Activated B cell treated with CpG ODN at 0.5 μM for 24 hours (primary cell): ENCODE measurements around the gene RBFOX2. TPM values are rescaled to one million over a fixed set of nuclear protein-coding genes. Genes with fewer than 3 reads are reported as not detected.
"Not testable (repeated sequence)": the region's sequence is repeated elsewhere in the genome, so short reads cannot be mapped to it uniquely, and the experiment has no call there.

Source experiments
- ATAC-seq: fragments of 200-7000 bp; cut with Tn5 transposase; one replicate; pipeline ENCODE4 v1.10.0; 2021; ENCODE audit warnings: low read depth, mild to moderate bottlenecking, moderate library complexity
- CTCF ChIA-PET: fragments of 350-600 bp; sonication (Branson Sonifier 250); formaldehyde crosslinking; loops from one replicate; lab custom pipeline; 2021; ENCODE audit warnings: antibody characterized with exemption; lab: Charles Lee
- POLR2A ChIA-PET: fragments of 350-600 bp; sonication (Branson Sonifier 250); formaldehyde crosslinking; loops from one replicate; lab custom pipeline; 2021; ENCODE audit warnings: antibody characterized with exemption; lab: Charles Lee
- DNase-seq: peaks from one replicate; pipeline ENCODE4 v3.0.0; 2022
- H3K27ac Mint-ChIP-seq: one replicate; pipeline ENCODE4 v1.8.0; 2020; ENCODE audit warnings: mixed read lengths
- H3K27me3 Mint-ChIP-seq: one replicate; pipeline ENCODE4 v1.8.0; 2021; ENCODE audit warnings: mixed read lengths
- H3K36me3 Mint-ChIP-seq: one replicate; pipeline ENCODE4 v1.8.0; 2021; ENCODE audit warnings: low read depth, mixed read lengths
- H3K4me1 Mint-ChIP-seq: one replicate; pipeline ENCODE4 v1.8.0; 2021; ENCODE audit warnings: mixed read lengths
- H3K4me3 Mint-ChIP-seq: one replicate; pipeline ENCODE4 v1.8.0; 2020; ENCODE audit warnings: mild to moderate bottlenecking, mixed read lengths
- H3K9me3 Mint-ChIP-seq: one replicate; pipeline ENCODE4 v1.8.0; 2020; ENCODE audit warnings: mixed read lengths
- intact Hi-C: fragments of 100-400 bp; cut with micrococcal nuclease; formaldehyde crosslinking; loops from one replicate; pipeline ENCODE4 v1.15.1; 2024
- total RNA-seq: library from RNA; stranded (reverse); gene quantifications from 2 replicates; pipeline ENCODE4 v1.2.3, GENCODE V29; 2022
- TF ChIP-seq, protein P1 (sequence below): fragments of 200-600 bp; IDR thresholded peaks from one replicate; pipeline ENCODE4 v1.8.0; 2022; ENCODE audit warnings: antibody characterized with exemption, mild to moderate bottlenecking

RBFOX2 gene
- total RNA-seq, 1 donor from 2014 or later, result not detected

DNA sequence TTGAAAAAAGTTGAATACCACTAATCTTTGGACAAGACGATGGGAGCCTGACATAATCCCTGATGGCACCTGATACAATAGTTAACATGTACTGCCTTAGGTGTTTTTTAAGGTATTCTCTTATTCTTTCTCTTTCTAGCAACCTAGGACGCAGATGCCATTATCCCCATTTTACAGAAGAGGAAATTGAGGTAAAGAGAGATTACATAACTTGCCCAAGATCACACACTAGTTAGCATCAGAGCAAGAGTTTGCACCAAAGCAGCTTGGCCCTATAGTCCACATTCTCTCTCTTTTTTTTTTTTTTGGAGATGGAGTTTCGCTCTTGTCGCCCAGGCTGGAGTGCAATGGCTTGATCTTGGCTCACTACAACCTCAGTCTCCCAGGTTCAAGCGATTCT lies 35.7 kb upstream of the RBFOX2 start:
- H3K27ac Mint-ChIP-seq, result no peak overlapping the region
- H3K4me1 Mint-ChIP-seq, result peaks cover 11% of the 10 kb centered on the region
- ChIA-PET POLR2A (no interaction called here), CTCF (no interaction called here)
- H3K9me3 Mint-ChIP-seq, result no peaks in the 10 kb centered on the region
- H3K36me3 Mint-ChIP-seq, result no peaks in the 10 kb centered on the region
- intact Hi-C loops, result no loop called here
- no peak for ATAC-seq
- H3K4me3 Mint-ChIP-seq, result no peak overlapping the region
- H3K27me3 Mint-ChIP-seq, result peaks cover 27% of the 10 kb centered on the region
- TF ChIP-seq, protein P1, sequence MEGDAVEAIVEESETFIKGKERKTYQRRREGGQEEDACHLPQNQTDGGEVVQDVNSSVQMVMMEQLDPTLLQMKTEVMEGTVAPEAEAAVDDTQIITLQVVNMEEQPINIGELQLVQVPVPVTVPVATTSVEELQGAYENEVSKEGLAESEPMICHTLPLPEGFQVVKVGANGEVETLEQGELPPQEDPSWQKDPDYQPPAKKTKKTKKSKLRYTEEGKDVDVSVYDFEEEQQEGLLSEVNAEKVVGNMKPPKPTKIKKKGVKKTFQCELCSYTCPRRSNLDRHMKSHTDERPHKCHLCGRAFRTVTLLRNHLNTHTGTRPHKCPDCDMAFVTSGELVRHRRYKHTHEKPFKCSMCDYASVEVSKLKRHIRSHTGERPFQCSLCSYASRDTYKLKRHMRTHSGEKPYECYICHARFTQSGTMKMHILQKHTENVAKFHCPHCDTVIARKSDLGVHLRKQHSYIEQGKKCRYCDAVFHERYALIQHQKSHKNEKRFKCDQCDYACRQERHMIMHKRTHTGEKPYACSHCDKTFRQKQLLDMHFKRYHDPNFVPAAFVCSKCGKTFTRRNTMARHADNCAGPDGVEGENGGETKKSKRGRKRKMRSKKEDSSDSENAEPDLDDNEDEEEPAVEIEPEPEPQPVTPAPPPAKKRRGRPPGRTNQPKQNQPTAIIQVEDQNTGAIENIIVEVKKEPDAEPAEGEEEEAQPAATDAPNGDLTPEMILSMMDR, result no peak
- no peak for DNase-seq

DNA sequence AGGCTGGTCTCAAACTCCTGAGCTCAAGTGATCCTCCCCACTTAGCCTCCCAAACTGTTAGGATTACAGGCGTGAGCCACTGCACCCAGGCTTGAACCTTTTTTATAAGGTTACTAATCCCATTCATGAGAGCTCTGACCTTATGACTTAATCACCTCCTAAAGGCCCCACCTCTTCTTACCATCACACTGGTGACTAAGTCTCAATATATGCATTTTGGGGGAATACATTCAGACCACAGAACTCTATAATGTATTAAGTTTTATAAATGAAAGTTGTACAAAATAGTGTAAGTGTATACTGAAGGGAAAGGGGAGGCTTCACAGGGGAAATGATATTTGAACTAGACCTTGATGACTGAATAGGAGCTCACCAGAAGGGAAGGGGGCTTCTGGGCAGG lies 28.4 kb upstream of the RBFOX2 start:
- TF ChIP-seq, protein P1, result no peak
- no peak for DNase-seq
- no peaks in the 10 kb centered on the region for H3K36me3 Mint-ChIP-seq
- ATAC-seq, result no peak
- H3K27ac Mint-ChIP-seq, result no peak overlapping the region
- H3K4me3 Mint-ChIP-seq, result no peak overlapping the region
- ChIA-PET POLR2A (no interaction called here), CTCF (interaction anchor here (0.9 kb wide), 1 partner anchor 9 kb away, joined by 3 read pairs; no protein-coding TSS in a partner anchor)
- intact Hi-C loops, result no loop called here
- peaks cover 2% of the 10 kb centered on the region for H3K9me3 Mint-ChIP-seq
- H3K27me3 Mint-ChIP-seq, result peaks cover 16% of the 10 kb centered on the region
- H3K4me1 Mint-ChIP-seq, result no peaks in the 10 kb centered on the region

DNA sequence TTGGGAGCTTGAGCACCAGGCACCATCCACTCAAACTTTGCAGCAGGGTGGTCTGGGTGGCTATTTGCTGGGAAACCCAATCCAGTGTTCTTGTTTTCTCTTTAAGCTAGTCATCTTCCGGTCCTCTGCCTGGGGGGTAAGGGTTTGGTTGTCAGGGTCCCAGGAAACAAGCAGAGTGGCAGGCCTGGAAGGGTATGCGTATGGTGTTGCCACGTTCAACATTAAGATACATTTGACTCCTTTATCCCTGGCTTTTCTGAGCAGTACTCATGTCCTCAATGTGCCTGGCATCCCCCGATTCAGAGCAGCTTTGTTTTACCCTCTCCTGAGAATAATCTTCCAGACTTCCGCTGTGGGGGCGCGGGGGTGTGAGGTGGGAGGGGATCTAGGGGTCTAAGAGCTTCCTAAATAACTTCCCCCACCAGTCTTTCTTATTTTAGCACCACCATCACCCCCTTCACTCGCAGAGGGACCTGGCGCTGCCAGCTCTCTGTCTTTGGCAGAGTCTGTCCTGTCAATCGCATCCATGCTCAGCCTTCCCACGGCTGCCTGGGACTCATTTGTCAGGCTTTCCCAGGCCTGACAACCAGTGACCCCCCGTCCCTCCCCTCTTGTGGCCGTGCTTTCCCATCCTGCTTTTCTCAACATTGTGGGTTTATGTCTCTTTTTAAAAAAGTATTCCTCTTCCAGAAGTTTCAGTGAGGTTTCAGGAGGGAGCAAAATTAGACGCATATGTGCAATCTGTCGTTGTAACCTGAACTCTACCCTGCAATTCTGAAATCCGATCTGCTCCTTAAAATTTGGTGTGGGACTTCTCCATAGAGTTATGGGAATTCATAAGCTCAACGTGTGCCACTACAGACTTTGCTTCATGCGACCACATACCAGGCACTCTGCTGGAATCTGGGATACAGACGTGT lies 27.0 kb upstream of the RBFOX2 start:
- TF ChIP-seq, protein P1, result no peak
- no peak for DNase-seq
- intact Hi-C loops, result no loop called here
- Mint-ChIP-seq H3K4me1 (no peaks in the 10 kb centered on the region), H3K4me3 (no peak overlapping the region), H3K36me3 (no peaks in the 10 kb centered on the region), H3K27ac (no peak overlapping the region), H3K9me3 (peaks cover 2% of the 10 kb centered on the region), H3K27me3 (peaks cover 16% of the 10 kb centered on the region)
- POLR2A ChIA-PET, result no interaction called here
- CTCF ChIA-PET, result no interaction called here
- no peak for ATAC-seq

DNA sequence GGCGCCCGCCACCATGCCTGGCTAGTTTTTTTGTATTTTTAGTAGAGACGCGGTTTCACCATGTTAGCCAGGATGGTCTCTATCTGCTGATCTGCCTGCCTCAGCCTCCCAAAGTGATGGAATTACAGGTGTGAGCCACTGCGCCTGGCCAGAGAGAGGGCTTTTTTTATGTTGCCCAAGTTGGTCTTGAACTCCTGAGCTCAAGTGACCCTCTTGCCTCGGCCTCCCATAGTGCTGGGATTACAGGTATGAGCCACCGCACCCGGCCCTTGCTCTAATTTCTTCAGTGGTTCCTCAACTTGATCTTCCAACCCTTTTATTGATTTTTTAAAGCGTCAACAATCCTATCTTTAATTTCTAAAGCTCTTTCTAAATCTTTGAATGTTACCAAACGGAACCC lies 25.8 kb upstream of the RBFOX2 start:
- CTCF ChIA-PET, DNase-seq, H3K9me3 Mint-ChIP-seq, H3K4me1 Mint-ChIP-seq, H3K36me3 Mint-ChIP-seq, H3K27ac Mint-ChIP-seq, intact Hi-C loops, POLR2A ChIA-PET, H3K4me3 Mint-ChIP-seq, ATAC-seq: not testable (repeated sequence)
- H3K27me3 Mint-ChIP-seq, result peaks cover 14% of the 10 kb centered on the region

DNA sequence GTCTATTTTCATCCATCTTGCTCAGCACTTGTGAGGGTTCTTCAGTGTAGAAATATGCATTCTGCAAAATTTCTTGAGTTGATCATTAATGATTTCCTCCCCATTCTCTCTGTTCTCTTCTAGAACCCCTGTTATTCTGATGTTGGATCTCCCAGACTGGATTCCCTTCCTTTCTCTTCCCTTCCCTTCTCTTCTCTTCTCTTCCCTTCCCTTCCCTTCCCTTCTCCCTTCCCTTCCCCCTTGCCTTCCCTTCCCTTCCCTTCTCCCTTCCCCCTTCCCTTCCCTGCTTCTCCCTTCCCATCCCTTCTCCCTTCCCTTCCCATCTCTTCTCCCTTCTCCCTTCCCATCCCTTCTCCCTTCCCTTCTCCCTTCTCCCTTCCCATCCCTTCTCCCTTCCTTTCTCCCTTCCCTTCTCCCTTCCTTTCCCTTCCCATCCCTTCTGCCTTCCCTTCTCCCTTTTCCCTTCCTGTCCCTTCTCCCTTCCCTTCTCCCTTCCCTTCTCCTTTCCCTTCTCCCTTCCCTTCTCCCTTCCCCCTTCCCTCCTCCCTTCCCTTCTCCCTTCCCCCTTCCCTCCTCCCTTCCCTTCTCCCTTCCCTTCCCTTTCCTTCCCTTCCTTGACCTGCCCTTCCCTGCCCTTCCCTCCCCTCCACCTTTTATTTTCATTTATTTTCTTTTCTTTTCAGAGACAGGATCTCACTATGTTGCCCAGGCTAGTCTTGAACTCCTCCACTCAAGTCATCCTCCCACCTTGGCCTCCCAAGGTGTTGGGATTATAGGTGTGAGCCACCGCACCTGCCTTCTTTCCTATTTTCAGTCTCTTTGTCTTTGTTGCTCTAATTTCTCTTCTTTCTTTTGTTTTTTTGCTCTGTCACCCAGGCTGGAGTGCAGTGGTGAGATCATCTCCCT lies 24.9 kb upstream of the RBFOX2 start:
- peaks cover 2% of the 10 kb centered on the region for H3K9me3 Mint-ChIP-seq
- CTCF ChIA-PET, result no interaction called here

More for the DNA sequence above, 24.9 kb upstream of the RBFOX2 start:
- intact Hi-C loops, result no loop called here
- Mint-ChIP-seq H3K4me3 (no peak overlapping the region), H3K4me1 (no peaks in the 10 kb centered on the region), H3K27ac (no peak overlapping the region), H3K27me3 (peaks cover 14% of the 10 kb centered on the region), H3K36me3 (no peaks in the 10 kb centered on the region)
- POLR2A ChIA-PET, result no interaction called here
- TF ChIP-seq, protein P1, result no peak
- no peak for DNase-seq
- ATAC-seq, result no peak
